Skeletal muscle tissue (tissue), 4 donors: ENCODE results near the gene FMN1. TPM values are rescaled to one million over a fixed set of nuclear protein-coding genes. Genes with fewer than 3 reads are reported as not detected.

ENCODE experiments used
- H3K27ac ChIP-seq: one replicate; pipeline ENCODE4 v1.7.0; 2013; ENCODE audit warnings: mild to moderate bottlenecking, low read depth, low read length, inconsistent platforms
- H3K27me3 ChIP-seq, 3 donors: one replicate each; pipeline ENCODE4 v1.7.0; 2013; ENCODE audit warnings: low read length in 3 of 3; ENCODE audit not compliant: control insufficient read depth in 3 of 3, insufficient read depth in 3 of 3
- H3K36me3 ChIP-seq, 3 donors: one replicate each; pipeline ENCODE4 v1.7.0; 2013; ENCODE audit warnings: low read length in 3 of 3; ENCODE audit not compliant: control insufficient read depth in 3 of 3, insufficient read depth in 3 of 3
- H3K4me1 ChIP-seq, 3 donors: one replicate each; pipeline ENCODE4 v1.7.0; 2013; ENCODE audit warnings: low read length in 3 of 3, mild to moderate bottlenecking in 3 of 3; ENCODE audit not compliant: control insufficient read depth in 3 of 3, insufficient read depth in 3 of 3
- H3K4me3 ChIP-seq, 3 donors: one replicate each; pipeline ENCODE4 v1.7.0; 2013; ENCODE audit warnings: low read length in 3 of 3
- H3K9ac ChIP-seq, 3 donors: one replicate each; pipeline ENCODE4 v1.7.0; 2013; ENCODE audit warnings: low read length in 3 of 3, mild to moderate bottlenecking in 3 of 3, moderate library complexity in 2 of 3, low read depth in 1 of 3
- H3K9me3 ChIP-seq, 3 donors: one replicate each; pipeline ENCODE4 v1.7.0; 2013; ENCODE audit warnings: low read length in 3 of 3; ENCODE audit not compliant: control insufficient read depth in 3 of 3
- total RNA-seq: library from RNA; depleted of rRNA; stranded (reverse); fragments of >200 nt; gene quantifications from one replicate; pipeline ENCODE4 v1.2.3, GENCODE V29; 2014
- donor health status: Osteomylitis.

Gene FMN1
- total RNA-seq, 1 donor from 2014 or later = 3.7 TPM

DNA sequence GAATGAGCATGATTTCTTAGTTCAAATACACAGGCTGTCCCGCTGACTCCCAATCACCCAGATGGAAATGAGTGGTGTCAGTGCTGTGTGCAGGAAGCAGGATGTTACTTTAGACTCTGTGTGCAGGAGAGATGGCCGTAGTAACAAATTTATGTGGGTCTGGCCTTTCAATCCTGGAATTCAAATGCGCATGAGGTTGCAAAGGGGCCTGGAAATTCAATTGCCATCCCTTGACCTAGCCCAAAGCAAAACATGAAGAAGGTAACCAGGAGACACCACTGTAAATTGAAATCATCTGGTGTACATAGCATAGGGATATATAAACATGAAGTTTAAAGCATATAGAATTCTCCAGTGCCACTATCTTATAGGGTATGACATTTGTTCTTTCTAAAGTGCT is 443.5 kb downstream of the FMN1 start:
- H3K4me3 ChIP-seq = no peak overlapping the region
- H3K36me3 ChIP-seq = no peaks in the 10 kb centered on the region
- H3K4me1 ChIP-seq = no peaks in the 10 kb centered on the region
- no peaks in the 10 kb centered on the region for H3K27me3 ChIP-seq
- H3K9me3 ChIP-seq = no peaks in the 10 kb centered on the region
- H3K27ac ChIP-seq = no peak overlapping the region
- H3K9ac ChIP-seq = no peak overlapping the region

DNA sequence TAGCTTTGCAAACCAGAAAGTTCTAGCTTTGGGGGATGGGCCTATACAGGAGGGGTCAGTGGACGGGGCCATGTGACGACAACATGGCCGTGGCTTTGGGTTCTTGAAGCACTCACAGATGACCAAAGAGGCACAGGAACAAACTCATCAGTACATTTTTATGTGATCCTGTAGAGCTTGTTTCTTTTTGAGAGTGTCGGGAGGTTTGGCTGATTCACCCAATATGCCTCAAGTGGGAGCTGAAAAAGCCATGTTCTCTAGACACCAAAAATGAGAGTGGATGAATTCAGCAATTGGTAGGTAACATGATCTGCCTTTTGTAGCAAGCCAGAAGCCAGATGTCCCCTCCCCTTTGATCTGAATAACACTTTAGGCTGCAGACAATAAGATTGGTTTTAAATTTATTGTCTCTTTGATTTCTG is 446.6 kb downstream of the FMN1 start:
- Histone ChIP-seq H3K36me3 (no peaks in the 10 kb centered on the region), H3K9me3 (no peaks in the 10 kb centered on the region)

DNA sequence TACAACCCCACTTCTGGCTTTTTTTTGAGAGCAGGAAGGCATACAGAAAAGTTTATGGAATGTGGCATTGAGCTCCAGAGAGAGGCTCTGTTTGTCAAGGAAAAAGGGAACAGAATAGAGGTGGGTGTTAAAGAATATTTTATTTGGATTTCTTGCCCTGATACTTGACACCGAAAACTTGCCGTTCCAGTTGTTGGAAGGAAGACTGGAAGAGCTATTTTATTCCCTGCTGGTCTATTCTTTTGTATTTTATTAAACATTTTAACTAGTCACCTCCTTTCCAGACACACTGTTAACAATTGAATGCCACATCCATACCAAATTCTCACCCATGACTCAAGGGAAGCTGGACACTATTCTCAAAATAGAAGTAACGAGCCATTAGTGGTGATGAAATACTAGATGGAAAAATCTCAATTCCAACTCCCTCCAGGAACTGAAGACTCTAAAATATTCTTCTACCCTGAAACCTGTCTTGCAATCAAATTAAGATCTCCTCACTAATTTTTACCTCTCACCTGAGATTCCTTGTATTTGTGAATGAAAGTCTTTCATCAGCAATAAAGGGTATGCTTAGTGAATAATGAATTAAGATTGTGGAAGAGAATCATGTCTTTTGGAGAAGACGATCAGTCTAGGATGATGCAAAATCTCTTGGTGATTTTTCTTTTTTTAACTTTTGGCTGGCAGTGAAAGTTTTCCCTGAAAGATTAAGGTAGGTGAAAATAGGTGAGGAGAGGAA is 448.2 kb downstream of the FMN1 start:
- Histone ChIP-seq H3K27ac (no peak overlapping the region), H3K27me3 (no peaks in the 10 kb centered on the region), H3K36me3 (no peaks in the 10 kb centered on the region), H3K9me3 (no peaks in the 10 kb centered on the region), H3K4me3 (no peak overlapping the region), H3K9ac (no peak overlapping the region), H3K4me1 (no peaks in the 10 kb centered on the region)

More for the DNA sequence above, 446.6 kb downstream of the FMN1 start:
- Histone ChIP-seq H3K27ac (no peak overlapping the region), H3K27me3 (no peaks in the 10 kb centered on the region), H3K4me3 (no peak overlapping the region), H3K4me1 (no peaks in the 10 kb centered on the region), H3K9ac (no peak overlapping the region)

DNA sequence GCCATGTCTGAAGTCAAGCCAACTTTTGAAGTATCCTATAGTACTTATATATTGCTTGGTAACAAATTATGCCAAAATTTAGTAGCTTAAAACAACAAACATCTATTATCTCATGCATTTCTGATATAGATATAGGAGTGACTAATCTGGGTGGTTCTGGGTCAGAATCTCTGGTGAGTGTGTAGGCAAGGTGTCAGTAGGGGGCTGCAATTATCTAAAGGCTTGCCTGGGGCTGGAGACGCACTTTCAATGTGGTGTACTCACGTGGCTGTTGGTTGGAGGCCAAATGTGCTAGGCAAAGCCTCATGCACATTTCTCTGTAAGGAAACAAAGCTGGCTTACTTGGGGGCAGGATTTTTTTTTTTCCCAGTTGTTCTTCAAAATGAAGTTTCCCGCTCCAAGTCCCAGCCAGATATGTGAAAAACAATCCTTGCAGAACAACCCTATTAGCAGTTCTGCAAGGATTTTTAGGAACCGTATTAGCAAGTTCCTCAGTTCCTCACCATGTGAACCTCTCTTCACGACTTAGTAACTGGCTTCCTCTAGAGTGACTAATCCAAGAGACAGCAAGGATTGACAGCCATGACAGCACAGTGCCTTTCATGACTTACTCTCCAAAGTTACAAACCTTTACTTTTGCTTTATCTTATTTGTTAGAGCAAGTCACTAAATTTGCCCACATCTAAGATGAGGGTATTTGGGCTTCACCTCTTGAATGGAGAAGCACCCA is 450.9 kb downstream of the FMN1 start:
- Histone ChIP-seq H3K27ac (no peak overlapping the region), H3K9me3 (no peaks in the 10 kb centered on the region), H3K4me3 (no peak overlapping the region), H3K4me1 (no peaks in the 10 kb centered on the region), H3K27me3 (no peaks in the 10 kb centered on the region), H3K36me3 (no peaks in the 10 kb centered on the region), H3K9ac (no peak overlapping the region)

DNA sequence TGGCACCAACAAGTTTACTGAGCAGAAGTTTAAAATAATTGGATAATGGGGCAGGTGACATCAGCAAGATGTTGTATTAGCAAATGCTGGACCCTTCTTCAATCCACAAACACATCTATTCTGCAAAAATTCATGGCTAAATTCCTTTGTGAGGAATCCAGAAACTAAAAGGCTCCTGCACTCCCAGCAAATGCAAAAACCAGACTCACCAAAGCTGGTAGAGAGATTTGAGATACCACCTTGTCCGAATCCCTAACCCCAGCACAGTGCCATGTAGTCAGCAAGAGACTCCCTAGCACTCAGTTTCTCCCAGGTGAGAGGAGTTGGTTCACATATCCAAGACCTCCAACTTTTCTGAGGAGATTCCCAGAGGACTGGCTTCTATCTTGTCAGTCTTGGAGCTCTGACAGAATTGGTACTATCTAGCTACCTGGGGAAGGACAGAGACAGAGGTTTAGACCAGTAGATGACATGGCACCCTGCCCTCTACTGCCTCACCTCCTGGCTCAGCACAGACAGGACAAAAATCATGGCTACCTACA is 454.9 kb downstream of the FMN1 start:
- H3K4me3 ChIP-seq = no peak overlapping the region
- no peak overlapping the region for H3K9ac ChIP-seq
- no peaks in the 10 kb centered on the region for H3K4me1 ChIP-seq
- H3K9me3 ChIP-seq = no peaks in the 10 kb centered on the region
- no peaks in the 10 kb centered on the region for H3K36me3 ChIP-seq
- no peak overlapping the region for H3K27ac ChIP-seq
- H3K27me3 ChIP-seq = no peaks in the 10 kb centered on the region

DNA sequence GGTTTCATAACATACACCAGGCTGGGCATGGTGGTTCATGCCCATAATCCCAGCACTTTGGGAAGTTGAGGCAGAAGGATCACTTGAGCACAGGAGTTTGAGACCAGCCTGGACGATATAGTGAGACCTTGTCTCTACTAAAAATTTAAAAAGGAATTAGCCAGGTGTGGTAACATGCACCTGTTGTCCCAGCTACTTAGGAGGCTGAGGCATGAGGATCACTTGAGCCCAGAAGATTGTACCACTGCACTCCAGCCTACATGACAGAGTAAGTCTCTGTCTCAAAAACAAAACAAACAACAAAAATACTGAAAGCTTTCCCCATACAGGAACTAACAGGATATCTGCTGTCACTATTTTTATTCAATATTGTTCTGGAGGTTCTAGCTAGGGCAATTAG is 455.8 kb downstream of the FMN1 start:
- Histone ChIP-seq H3K9me3 (no peaks in the 10 kb centered on the region), H3K4me3 (no peak overlapping the region), H3K27ac (no peak overlapping the region), H3K36me3 (no peaks in the 10 kb centered on the region), H3K9ac (no peak overlapping the region), H3K27me3 (no peaks in the 10 kb centered on the region), H3K4me1 (no peaks in the 10 kb centered on the region)

DNA sequence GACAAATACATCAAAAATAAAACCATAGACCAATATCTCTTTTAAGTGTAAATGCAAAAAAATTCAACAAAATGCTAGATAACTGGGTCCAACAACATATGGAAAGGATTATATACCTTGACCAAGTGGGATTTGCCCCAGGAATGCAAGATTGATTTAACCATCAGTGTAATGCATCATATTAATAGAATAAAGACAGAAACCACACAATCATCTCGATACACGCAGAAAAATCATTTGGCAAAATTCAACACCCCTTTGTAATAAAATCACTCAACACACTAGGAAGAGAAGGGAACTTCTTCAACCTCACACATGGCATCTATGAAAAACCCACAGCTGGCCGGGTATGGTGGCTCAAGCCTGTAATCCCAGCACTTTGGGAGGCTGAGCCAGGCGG is 457.2 kb downstream of the FMN1 start:
- Histone ChIP-seq H3K27me3 (peaks cover 0 to 4% (median 0%) of the 10 kb centered on the region in 3 donors), H3K9ac (no peak overlapping the region), H3K4me1 (no peaks in the 10 kb centered on the region), H3K9me3 (no peaks in the 10 kb centered on the region), H3K27ac (no peak overlapping the region), H3K36me3 (no peaks in the 10 kb centered on the region), H3K4me3 (no peak overlapping the region)

DNA sequence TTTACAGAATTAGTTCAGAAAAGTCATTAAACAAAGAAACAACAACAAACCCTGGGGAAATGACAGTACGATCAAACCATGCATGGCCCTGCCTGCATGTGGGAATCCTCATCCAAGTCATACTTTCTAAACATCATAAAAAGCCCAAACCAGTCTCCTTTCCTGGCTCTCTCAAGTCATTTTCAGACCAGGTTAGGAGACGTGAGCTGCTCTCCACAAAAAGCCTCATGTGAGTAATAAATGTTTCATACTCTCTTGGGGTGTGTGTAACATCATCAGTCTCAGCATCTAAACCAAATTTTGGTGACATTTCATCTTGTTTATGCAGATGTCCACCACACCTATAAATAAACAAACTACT is 457.8 kb downstream of the FMN1 start:
- H3K4me1 ChIP-seq = no peaks in the 10 kb centered on the region
- H3K4me3 ChIP-seq = no peak overlapping the region
- no peaks in the 10 kb centered on the region for H3K36me3 ChIP-seq
- H3K27ac ChIP-seq = no peak overlapping the region
- H3K27me3 ChIP-seq = peaks cover 0 to 4% (median 0%) of the 10 kb centered on the region in 3 donors
- no peaks in the 10 kb centered on the region for H3K9me3 ChIP-seq
- no peak overlapping the region for H3K9ac ChIP-seq

DNA sequence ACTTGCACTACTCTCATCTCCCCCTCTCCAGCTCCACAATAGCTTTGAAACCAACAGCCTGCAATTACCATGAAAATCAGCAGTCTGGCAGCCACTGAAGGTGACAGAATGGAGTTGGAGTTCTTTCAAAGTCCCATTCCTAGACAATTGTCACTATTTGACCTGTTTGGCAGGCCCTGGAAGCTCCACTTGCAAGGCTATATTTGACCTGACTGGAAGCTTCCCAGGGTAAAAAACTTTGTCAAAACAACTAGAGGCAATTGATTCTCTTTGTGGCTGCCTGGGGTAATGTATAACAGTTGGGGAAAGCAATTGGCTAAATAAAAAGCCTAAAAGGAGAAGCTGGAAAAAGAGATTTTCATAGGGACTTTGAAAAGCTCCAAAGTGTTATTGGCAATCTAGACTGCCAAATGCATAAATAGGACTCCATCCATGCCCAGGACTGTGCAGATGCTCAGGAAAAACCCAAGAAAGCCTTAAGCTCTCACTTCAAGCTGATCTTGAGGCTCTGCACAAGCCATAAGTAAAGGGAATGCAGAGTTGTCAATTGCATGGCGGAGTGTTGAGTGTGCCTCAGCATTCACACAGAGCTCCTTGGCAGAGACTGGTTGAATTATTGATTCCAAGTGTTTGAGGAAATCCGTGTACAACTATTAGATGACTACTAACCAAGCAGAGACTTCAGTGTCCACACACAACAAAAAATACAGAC is 458.4 kb downstream of the FMN1 start:
- no peak overlapping the region for H3K9ac ChIP-seq
- H3K36me3 ChIP-seq = no peaks in the 10 kb centered on the region
- H3K27me3 ChIP-seq = peaks cover 0 to 4% (median 0%) of the 10 kb centered on the region in 3 donors
- H3K4me3 ChIP-seq = no peak overlapping the region
- H3K9me3 ChIP-seq = no peaks in the 10 kb centered on the region
- no peaks in the 10 kb centered on the region for H3K4me1 ChIP-seq
- H3K27ac ChIP-seq = no peak overlapping the region

DNA sequence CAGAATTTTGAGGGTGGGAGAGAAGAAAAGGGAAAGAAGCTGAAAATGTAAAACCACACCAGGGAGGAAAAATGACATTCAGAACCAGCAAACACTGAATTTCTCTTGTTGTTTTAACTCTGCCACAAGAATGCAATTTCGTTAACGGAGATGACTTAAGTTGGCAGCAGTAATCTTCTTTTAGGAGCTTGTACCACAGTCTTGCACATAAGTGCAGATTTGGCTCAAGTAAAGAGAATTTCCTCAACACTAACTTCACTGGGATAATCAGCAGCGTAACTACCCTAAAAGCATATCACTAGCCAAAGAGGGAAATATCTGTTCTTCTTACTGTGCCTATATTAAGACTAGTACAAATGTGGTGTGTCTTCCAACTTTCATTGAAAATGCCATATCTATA is 461.2 kb downstream of the FMN1 start:
- Histone ChIP-seq H3K9me3 (peaks cover 2 to 4% (median 3%) of the 10 kb centered on the region in 3 donors), H3K9ac (no peak overlapping the region), H3K4me3 (no peak overlapping the region), H3K4me1 (no peaks in the 10 kb centered on the region), H3K27me3 (peaks cover 0 to 10% (median 0%) of the 10 kb centered on the region in 3 donors), H3K36me3 (no peaks in the 10 kb centered on the region), H3K27ac (no peak overlapping the region)
